ENCODE results near the gene CLDN6. TPM values are rescaled to one million over a fixed set of nuclear protein-coding genes. Genes with fewer than 3 reads are reported as not detected.

The CLDN6 gene, protein sequence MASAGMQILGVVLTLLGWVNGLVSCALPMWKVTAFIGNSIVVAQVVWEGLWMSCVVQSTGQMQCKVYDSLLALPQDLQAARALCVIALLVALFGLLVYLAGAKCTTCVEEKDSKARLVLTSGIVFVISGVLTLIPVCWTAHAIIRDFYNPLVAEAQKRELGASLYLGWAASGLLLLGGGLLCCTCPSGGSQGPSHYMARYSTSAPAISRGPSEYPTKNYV
- total RNA-seq (2021), result 743 and 757 TPM in 2 replicates
- long read RNA-seq, transcript CLDN6-201 (2 exons, 1,369 nt), result major isoform, 2,119 of 2,200 reads
- long read RNA-seq, partial matches to known transcripts, result 0 of 2,200 reads
- long read RNA-seq, other reads (novel, unspliced or antisense), result 80 of 2,200 reads

DNA sequence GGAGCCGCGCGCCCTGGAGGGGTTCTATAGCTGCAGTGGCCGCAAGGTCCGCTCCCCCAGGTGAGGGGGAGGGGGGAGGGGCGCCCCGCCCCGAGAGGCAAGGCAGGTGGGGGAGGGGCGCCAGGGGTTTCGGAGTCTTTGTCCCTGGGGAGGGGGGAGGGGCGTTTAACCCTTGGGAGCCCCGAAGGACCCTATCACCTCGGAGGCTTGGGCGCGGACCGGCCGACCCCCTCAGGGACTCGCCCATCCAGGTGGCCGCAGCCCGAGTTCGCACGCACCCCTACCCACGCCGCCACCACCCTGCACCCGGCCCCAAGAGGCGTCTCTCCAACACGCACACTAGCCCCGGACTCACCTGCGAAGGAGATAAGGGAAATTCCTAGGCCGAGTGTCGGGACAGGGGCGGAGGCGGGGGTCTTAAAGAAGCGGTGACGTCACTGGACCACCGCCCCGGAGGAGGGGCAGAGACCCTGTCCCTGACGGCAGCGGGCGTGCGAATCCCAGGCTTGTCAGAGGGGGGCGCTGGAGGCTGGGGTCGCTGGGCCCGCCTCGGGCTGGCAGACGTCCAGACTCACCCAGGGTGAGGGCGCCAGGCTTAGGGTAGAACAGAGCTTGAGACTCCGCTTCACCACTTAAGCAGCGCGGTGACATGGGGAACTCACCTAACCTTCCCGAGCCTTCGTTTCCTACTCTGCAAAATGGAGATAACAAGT, at the start of gene CLDN6:
CLDN6 (minus strand) TSS at position 390 of the 713 bp plus-strand sequence. CDS start 2,162 bp downstream, outside the sequence.
- H3K14ac ChIP-seq (ENCODE audit: insufficient read depth, low read length), result peak within 1 kb of the TSS; percentile 99
- no peak within 1 kb of the TSS for H3K23ac ChIP-seq (ENCODE audit: insufficient read length, low read depth, low read length)
- Mint-ChIP-seq H3K27ac (peak within 1 kb of the TSS; percentile 98 to 99 (median 99)), H3K4me3 (peak within 1 kb of the TSS; percentile 91 to 96), H3K27me3 (ENCODE audit: low read depth) (peaks cover 9% of the 10 kb centered on the region), H3K36me3 (ENCODE audit: insufficient read depth in 1 of 3, low read depth in 3 of 3) (peaks cover 24 to 49% (median 34%) of the 10 kb centered on the region in 3 experiments), H3K4me1 (peaks cover 51 to 74% of the 10 kb centered on the region in 2 experiments), H3K9me3 (no peaks in the 10 kb centered on the region; a peak in 2 of 5 replicates)
- H4K20me1 ChIP-seq (ENCODE audit: control insufficient read depth, insufficient read depth, insufficient read length), result no peaks in the 10 kb centered on the region
- no peak within 1 kb of the TSS for H2BK15ac ChIP-seq (ENCODE audit: low read depth, low read length)
- H4K91ac ChIP-seq (ENCODE audit: insufficient read length, low read depth, low read length), result no peak within 1 kb of the TSS
- WGBS (ENCODE audit: extremely low coverage, insufficient read length, low lambda C conversion rate), result no CpG with 5 or more reads among the region's 52 CpGs
- H3K9ac ChIP-seq (ENCODE audit: extremely low read depth, insufficient read length, low read length), result peak within 1 kb of the TSS; percentile 87
- peaks cover 28% of the 10 kb centered on the region for H3K23me2 ChIP-seq (ENCODE audit: insufficient read length, low read depth, low read length, poor library complexity, severe bottlenecking)
- TF ChIP-seq, protein P1, sequence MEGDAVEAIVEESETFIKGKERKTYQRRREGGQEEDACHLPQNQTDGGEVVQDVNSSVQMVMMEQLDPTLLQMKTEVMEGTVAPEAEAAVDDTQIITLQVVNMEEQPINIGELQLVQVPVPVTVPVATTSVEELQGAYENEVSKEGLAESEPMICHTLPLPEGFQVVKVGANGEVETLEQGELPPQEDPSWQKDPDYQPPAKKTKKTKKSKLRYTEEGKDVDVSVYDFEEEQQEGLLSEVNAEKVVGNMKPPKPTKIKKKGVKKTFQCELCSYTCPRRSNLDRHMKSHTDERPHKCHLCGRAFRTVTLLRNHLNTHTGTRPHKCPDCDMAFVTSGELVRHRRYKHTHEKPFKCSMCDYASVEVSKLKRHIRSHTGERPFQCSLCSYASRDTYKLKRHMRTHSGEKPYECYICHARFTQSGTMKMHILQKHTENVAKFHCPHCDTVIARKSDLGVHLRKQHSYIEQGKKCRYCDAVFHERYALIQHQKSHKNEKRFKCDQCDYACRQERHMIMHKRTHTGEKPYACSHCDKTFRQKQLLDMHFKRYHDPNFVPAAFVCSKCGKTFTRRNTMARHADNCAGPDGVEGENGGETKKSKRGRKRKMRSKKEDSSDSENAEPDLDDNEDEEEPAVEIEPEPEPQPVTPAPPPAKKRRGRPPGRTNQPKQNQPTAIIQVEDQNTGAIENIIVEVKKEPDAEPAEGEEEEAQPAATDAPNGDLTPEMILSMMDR (conservative IDR thresholded peaks at IDR 0.05), result peak; percentile 91
- no peak within 1 kb of the TSS for H3K56ac ChIP-seq (ENCODE audit: insufficient read length, low read depth, low read length)
- no peak within 1 kb of the TSS for H2BK120ac ChIP-seq (ENCODE audit: low read depth, low read length, poor library complexity, severe bottlenecking)
- no peaks in the 10 kb centered on the region for H3K9me3 ChIP-seq (ENCODE audit: control insufficient read depth, low read depth, low read length)
- H3K18ac ChIP-seq (ENCODE audit: insufficient read length, low read depth, low read length), result peak within 1 kb of the TSS; percentile 99
- DNase-seq, result peak; percentile 97
- peak within 1 kb of the TSS; percentile 81 for H3K4me2 ChIP-seq (ENCODE audit: insufficient read depth, insufficient read length, low read length)
- peak within 1 kb of the TSS; percentile 78 for H2BK12ac ChIP-seq (ENCODE audit: insufficient read length, low read depth, low read length)
- no peaks in the 10 kb centered on the region for H3K79me1 ChIP-seq (ENCODE audit: insufficient read depth, low read depth, low read length, poor library complexity, severe bottlenecking)
- no peak within 1 kb of the TSS; the same call in 1 of the 2 replicates for H3K4ac ChIP-seq (ENCODE audit: low read depth, low read length)
- no peak within 1 kb of the TSS for H4K8ac ChIP-seq (replicated peaks; ENCODE audit: insufficient read length, low read depth, low read length)
- no peak within 1 kb of the TSS for H2AK5ac ChIP-seq (ENCODE audit: insufficient read length, low read length)
- no peak within 1 kb of the TSS for H4K5ac ChIP-seq (ENCODE audit: insufficient read length, low read depth, low read length)
- H2BK20ac ChIP-seq (ENCODE audit: low read depth, low read length, poor library complexity, severe bottlenecking), result no peak within 1 kb of the TSS
- H2AFZ ChIP-seq (ENCODE audit: low read length), result no peak within 1 kb of the TSS
- no peak within 1 kb of the TSS for H3K27ac ChIP-seq (ENCODE audit: insufficient read length, low read depth, low read length)
- peaks cover 9% of the 10 kb centered on the region; the same call in 1 of the 2 replicates for H3K79me2 ChIP-seq (ENCODE audit: insufficient read depth, low read length)
- peak within 1 kb of the TSS; percentile 76 for H2BK5ac ChIP-seq (ENCODE audit: insufficient read length, low read length)
- H3K27me3 ChIP-seq (ENCODE audit: insufficient read depth, low read length), result no peaks in the 10 kb centered on the region
- H3T11ph ChIP-seq (ENCODE audit: low read length), result no peak within 1 kb of the TSS
- H3K4me1 ChIP-seq (ENCODE audit: insufficient read depth, low read length), result peaks cover 2% of the 10 kb centered on the region; the same call in 1 of the 2 replicates

Data from H9 (cell line).